Natural killer cell (primary cell): Measurements from ENCODE around the gene GOLPH3. TPM values are rescaled to one million over a fixed set of nuclear protein-coding genes. Genes with fewer than 3 reads are reported as not detected.

Experiments used
- ATAC-seq, 3 donors: fragments of 150-1000 bp in 2 of 3; fragments of 200-7000 bp in 1 of 3; cut with Tn5 transposase; 1 replicate in 1 of 3; 2 replicates in 2 of 3; pipeline ENCODE4 v1.10.0; 2021; ENCODE audit warnings: mild to moderate bottlenecking in 2 of 3, moderate library complexity in 2 of 3
- DNase-seq, 2 donors: peaks; one replicate each; pipeline versions ENCODE4 v3.0.0 to v3.0.0-alpha.2; 2013 to 2021; ENCODE audit warnings: mixed read lengths in 1 of 2
- H3K27ac ChIP-seq: one replicate; pipeline ENCODE4 v1.5.1; 2013; ENCODE audit warnings: mild to moderate bottlenecking, low read length
- H3K27me3 ChIP-seq: one replicate; pipeline ENCODE4 v1.6.1; 2013; ENCODE audit warnings: low read length; ENCODE audit not compliant: control insufficient read depth, insufficient read depth
- H3K36me3 ChIP-seq: one replicate; pipeline ENCODE4 v1.6.1; 2013; ENCODE audit warnings: low read length; ENCODE audit not compliant: control insufficient read depth, insufficient read depth
- H3K4me1 ChIP-seq: one replicate; pipeline ENCODE4 v1.6.1; 2013; ENCODE audit warnings: low read length; ENCODE audit not compliant: control insufficient read depth, insufficient read depth
- H3K4me3 ChIP-seq: one replicate; pipeline ENCODE4 v1.5.1; 2013; ENCODE audit warnings: low read length
- H3K9me3 ChIP-seq: one replicate; pipeline ENCODE4 v1.6.1; 2013; ENCODE audit warnings: low read length; ENCODE audit not compliant: control insufficient read depth, insufficient read depth
- H3K27ac Mint-ChIP-seq, 2 donors: one replicate each; pipeline ENCODE4 v1.8.0; 2022; ENCODE audit warnings: mild to moderate bottlenecking in 2 of 2, mixed read lengths in 2 of 2, moderate library complexity in 1 of 2
- H3K27me3 Mint-ChIP-seq, 2 donors: one replicate each; pipeline ENCODE4 v1.8.0; 2022; ENCODE audit warnings: low read depth in 2 of 2, mixed read lengths in 2 of 2
- H3K36me3 Mint-ChIP-seq: one replicate; pipeline ENCODE4 v1.8.0; 2022; ENCODE audit warnings: mixed read lengths
- H3K4me1 Mint-ChIP-seq, 2 donors: one replicate each; pipeline ENCODE4 v1.8.0; 2022; ENCODE audit warnings: mixed read lengths in 2 of 2
- H3K4me3 Mint-ChIP-seq: one replicate; pipeline ENCODE4 v1.8.0; 2022; ENCODE audit warnings: mild to moderate bottlenecking, moderate library complexity, mixed read lengths
- H3K9me3 Mint-ChIP-seq, 2 donors: one replicate each; pipeline ENCODE4 v1.8.0; 2022; ENCODE audit warnings: mixed read lengths in 2 of 2
- CTCF ChIP-seq: fragments of 200-600 bp; IDR thresholded peaks from one replicate; pipeline ENCODE4 v1.8.0; 2022; ENCODE audit warnings: antibody characterized with exemption
- WGBS: methylation state at CpG from one replicate; pipeline ENCODE4 v1.1.7; 2013; ENCODE audit warnings: missing lambda C conversion rate; ENCODE audit not compliant: insufficient coverage; 5-methylcytosine and 5-hydroxymethylcytosine counted together
- intact Hi-C: fragments of 100-400 bp; cut with micrococcal nuclease; formaldehyde crosslinking; loops from one replicate; pipeline ENCODE4 v1.14.2; 2022
- total RNA-seq, 4 donors: library from RNA; stranded (reverse); fragments of 120-200 nt in 1 of 4; gene quantifications; one replicate each; pipeline versions ENCODE4 v1.2.3 to v1.2.4, GENCODE V29; 2013 to 2022

GOLPH3 gene
- total RNA-seq, 3 donors from 2014 or later (not counting 1 experiment from before 2014, with no cell fraction given) = 67.6 to 70.6 (median 69.3) TPM

GRCh38 chr5:32147959-32148358, 26.2 kb downstream of the GOLPH3 start:
- Histone ChIP-seq H3K4me3 (no peak overlapping the region), H3K36me3 (peaks cover 2% of the 10 kb centered on the region), H3K27ac (no peak overlapping the region), H3K27me3 (no peaks in the 10 kb centered on the region), H3K4me1 (peaks cover 12% of the 10 kb centered on the region), H3K9me3 (no peaks in the 10 kb centered on the region)
- WGBS = 80% methylated on average over 1 of the region's 4 CpGs
- no peak for DNase-seq
- H3K27ac Mint-ChIP-seq = peak overlapping the region in 1 of 2 donors; percentile 41
- H3K27me3 Mint-ChIP-seq = no peaks in the 10 kb centered on the region
- H3K9me3 Mint-ChIP-seq = no peaks in the 10 kb centered on the region
- no peak for TF ChIP-seq CTCF
- no peak overlapping the region for H3K4me3 Mint-ChIP-seq
- intact Hi-C loops = no loop called here
- H3K36me3 Mint-ChIP-seq = no peaks in the 10 kb centered on the region
- H3K4me1 Mint-ChIP-seq = peaks cover 61% of the 10 kb centered on the region in 2 donors
- no peak for ATAC-seq

DNA sequence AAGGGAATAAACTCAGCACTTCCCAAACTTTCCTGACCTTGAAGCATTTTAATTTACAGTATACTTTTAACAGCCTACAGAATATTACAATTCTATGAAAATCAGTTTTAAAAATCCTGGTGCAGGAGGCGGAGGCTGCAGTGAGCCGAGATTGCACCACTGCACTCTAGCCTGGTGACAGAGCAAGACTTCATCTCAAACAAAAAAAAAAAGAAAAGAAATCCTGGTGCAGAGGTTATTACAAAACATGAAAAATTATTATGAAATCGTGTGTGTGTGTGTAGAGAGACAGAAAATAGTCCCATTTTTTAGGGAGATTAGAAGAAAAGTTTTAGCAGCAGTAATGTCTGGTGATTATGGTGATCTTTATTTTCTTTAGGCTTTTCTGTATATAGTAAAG, 26.9 kb downstream of the GOLPH3 start:
- no peak for TF ChIP-seq CTCF
- DNase-seq (no peak), ATAC-seq (no peak)
- no peak overlapping the region for H3K4me3 ChIP-seq
- H3K9me3 ChIP-seq = no peaks in the 10 kb centered on the region
- 90% methylated on average over 1 of the region's 3 CpGs for WGBS
- no peaks in the 10 kb centered on the region for H3K27me3 ChIP-seq
- peaks cover 56% of the 10 kb centered on the region in 2 donors for H3K4me1 Mint-ChIP-seq
- H3K36me3 Mint-ChIP-seq = no peaks in the 10 kb centered on the region
- peaks cover 2% of the 10 kb centered on the region for H3K36me3 ChIP-seq
- intact Hi-C loops = no loop called here
- H3K27me3 Mint-ChIP-seq = no peaks in the 10 kb centered on the region
- no peak overlapping the region for H3K27ac ChIP-seq
- H3K9me3 Mint-ChIP-seq = no peaks in the 10 kb centered on the region
- H3K4me3 Mint-ChIP-seq = no peak overlapping the region
- H3K4me1 ChIP-seq = peaks cover 12% of the 10 kb centered on the region
- H3K27ac Mint-ChIP-seq = peak overlapping the region; percentile 41 to 65

- Mint-ChIP-seq H3K36me3 (no peaks in the 10 kb centered on the region), H3K4me1 (peaks cover 45 to 48% of the 10 kb centered on the region in 2 donors), H3K9me3 (no peaks in the 10 kb centered on the region), H3K27me3 (no peaks in the 10 kb centered on the region), H3K27ac (peak overlapping the region; percentile 68 to 76), H3K4me3 (no peak overlapping the region)
- Histone ChIP-seq H3K4me1 (peaks cover 8% of the 10 kb centered on the region), H3K9me3 (no peaks in the 10 kb centered on the region), H3K36me3 (peaks cover 2% of the 10 kb centered on the region), H3K4me3 (no peak overlapping the region), H3K27me3 (no peaks in the 10 kb centered on the region), H3K27ac (no peak overlapping the region)
- TF ChIP-seq CTCF = no peak
- WGBS = 66% methylated on average over 2 of the region's 2 CpGs
- DNase-seq (no peak), ATAC-seq (no peak)
- intact Hi-C loops = no loop called here
These were observed 28.7 kb downstream of the GOLPH3 start for GRCh38 chr5:32145378-32145777.
